ENCODE results near the gene CCDC159.
"Not testable (repeated sequence)": the region's sequence is repeated elsewhere in the genome, so short reads cannot be mapped to it uniquely, and the experiment has no call there.

Gene CCDC159

DNA sequence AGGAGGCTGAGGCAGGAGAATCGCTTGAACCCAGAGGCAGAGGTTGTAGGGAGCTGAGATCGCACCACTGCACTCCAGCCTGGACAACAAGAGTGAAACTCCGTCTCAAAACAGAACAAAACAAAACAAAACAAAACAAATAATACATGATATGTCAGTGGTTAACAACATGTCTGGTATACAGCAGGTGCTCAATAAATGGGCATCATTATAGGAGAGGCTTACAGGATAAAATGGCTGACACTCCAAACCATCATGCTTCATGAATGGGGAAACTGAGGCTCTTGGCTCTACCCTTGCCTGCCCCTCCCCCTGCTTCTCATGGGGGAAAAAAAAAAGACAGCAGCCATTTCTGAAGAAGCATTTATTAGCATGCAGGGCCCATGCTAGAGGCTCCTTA lies 3.9 kb upstream of the CCDC159 start:
- DNase-seq (ENCODE audit: low spot score in 2 of 2), result no peak
- Mint-ChIP-seq H3K27me3 (no peaks in the 10 kb centered on the region), H3K4me1 (peaks cover 40% of the 10 kb centered on the region), H3K4me3 (no peak overlapping the region), H3K27ac (ENCODE audit: low read depth) (no peak overlapping the region), H3K36me3 (ENCODE audit: insufficient read depth) (peaks cover 12% of the 10 kb centered on the region), H3K9me3 (no peaks in the 10 kb centered on the region)
- ATAC-seq (replicated peaks; ENCODE audit: extremely low read depth, poor library complexity, severe bottlenecking), result no peak

DNA sequence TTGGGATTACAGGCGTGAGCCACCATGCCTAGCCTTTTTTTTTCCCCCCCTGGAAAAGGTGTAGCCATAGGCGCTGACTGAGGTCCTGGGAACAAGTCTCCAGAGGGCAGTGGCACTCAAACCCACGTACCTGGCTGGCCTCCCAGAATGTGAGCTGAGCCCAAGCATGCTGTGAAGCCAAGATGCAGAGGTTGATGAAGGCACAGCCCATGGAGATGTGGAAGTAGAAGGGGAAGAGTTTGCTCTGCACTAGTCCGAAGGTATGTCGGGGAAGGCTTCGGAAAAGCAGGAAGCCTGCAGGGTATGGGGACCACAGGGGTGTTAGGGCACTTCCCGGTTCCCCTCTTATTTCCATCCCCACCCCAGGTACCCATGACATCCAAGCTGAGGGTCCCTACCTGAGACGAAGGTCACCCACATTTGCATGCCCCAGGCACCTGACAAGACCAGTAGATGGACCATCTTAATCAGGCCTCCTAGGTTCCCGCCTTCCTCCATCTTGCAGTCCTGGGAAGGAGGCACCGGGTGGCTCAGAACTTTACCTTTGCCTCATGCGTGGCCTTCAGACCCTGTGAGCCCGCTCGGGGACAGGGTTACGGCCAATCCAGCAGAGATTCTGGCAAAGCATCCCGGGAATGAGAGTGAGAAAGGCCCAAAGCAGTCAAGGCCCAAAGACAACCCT lies 1.1 kb upstream of the CCDC159 start:
- Mint-ChIP-seq H3K27me3 (no peaks in the 10 kb centered on the region), H3K9me3 (no peaks in the 10 kb centered on the region), H3K4me3 (peak overlapping the region; percentile 93), H3K27ac (ENCODE audit: low read depth) (peak overlapping the region; percentile 95), H3K36me3 (ENCODE audit: insufficient read depth) (peaks cover 12% of the 10 kb centered on the region), H3K4me1 (peaks cover 34% of the 10 kb centered on the region)
- no peak for ATAC-seq (replicated peaks; ENCODE audit: extremely low read depth, poor library complexity, severe bottlenecking)
- no peak for DNase-seq (ENCODE audit: low spot score in 2 of 2)

DNA sequence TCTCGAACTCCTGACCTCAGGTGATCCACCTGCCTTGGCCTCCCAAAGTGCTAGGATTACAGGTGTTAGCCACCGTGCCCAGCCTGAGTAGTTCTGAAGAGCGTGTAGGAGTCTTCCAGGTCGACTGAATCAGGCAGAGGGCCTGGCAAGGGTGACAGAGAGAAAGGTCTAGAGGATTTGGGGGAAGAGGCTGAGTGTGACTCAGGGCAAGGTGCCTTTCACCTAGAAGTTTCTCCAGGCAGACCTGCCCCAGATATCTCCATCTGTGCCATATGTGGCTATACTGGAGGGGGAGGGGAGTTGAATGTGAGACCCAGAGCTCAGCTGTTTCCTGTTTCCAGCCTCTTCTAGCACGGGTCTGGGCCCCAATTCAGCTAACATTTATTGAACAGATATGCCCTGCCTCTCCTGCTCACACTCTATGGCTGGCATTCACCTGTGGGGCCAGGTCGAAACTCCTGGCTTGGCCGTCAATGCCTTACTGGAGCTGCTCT lies 1.3 kb downstream of the CCDC159 start:
- H3K4me3 Mint-ChIP-seq, result peak overlapping the region; percentile 93
- H3K4me1 Mint-ChIP-seq, result peaks cover 34% of the 10 kb centered on the region
- H3K27me3 Mint-ChIP-seq, result no peaks in the 10 kb centered on the region
- H3K36me3 Mint-ChIP-seq (ENCODE audit: insufficient read depth), result peaks cover 12% of the 10 kb centered on the region
- no peak for DNase-seq (ENCODE audit: low spot score in 2 of 2)
- no peaks in the 10 kb centered on the region for H3K9me3 Mint-ChIP-seq
- no peak for ATAC-seq (replicated peaks; ENCODE audit: extremely low read depth, poor library complexity, severe bottlenecking)
- H3K27ac Mint-ChIP-seq (ENCODE audit: low read depth), result no peak overlapping the region

DNA sequence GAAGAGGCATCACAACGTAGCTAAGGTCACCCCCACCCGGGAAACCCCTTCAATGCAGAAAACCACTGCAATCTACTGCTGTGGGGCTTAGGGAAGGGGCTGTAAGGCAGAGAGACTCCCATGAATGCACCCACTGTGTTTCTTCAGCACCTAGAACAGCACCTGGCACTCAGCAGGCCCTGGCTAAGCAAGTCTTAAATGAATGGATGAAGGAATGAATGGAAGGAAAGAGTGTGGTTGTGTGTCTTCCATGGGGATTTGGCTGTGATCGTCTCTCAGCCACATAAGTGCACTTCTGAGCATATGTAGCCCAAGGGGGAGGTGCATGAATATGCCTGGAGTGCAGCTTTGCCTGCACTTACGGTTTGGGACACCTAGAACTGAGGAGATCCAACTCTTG lies 2.9 kb downstream of the CCDC159 start:
- H3K9me3 Mint-ChIP-seq, result no peaks in the 10 kb centered on the region
- DNase-seq (ENCODE audit: low spot score in 2 of 2) (no peak), ATAC-seq (replicated peaks; ENCODE audit: extremely low read depth, poor library complexity, severe bottlenecking) (no peak)
- H3K4me1 Mint-ChIP-seq, result peaks cover 33% of the 10 kb centered on the region
- peaks cover 12% of the 10 kb centered on the region for H3K36me3 Mint-ChIP-seq (ENCODE audit: insufficient read depth)
- H3K4me3 Mint-ChIP-seq, result no peak overlapping the region
- no peak overlapping the region for H3K27ac Mint-ChIP-seq (ENCODE audit: low read depth)
- H3K27me3 Mint-ChIP-seq, result no peaks in the 10 kb centered on the region

DNA sequence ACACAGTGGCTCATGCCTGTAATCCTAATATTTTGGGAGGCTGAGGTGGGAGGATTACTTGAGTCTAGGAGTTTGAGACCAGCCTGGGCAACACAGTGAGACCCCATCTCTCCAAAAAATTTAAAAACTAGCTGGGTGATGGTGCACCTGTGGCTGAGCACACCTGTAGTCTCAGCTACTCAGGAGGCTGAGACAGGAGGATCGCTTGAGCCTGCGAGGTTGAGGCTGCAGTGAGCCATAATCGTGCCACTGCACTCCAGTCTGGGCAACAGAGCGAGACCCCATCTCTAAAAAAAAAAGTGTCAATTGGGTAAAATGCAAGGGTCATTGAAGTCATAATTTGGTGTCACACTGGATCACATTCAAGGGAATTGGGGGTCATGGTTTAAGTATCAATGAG lies 7.8 kb downstream of the CCDC159 start:
- DNase-seq (ENCODE audit: low spot score in 2 of 2); ATAC-seq (replicated peaks; ENCODE audit: extremely low read depth, poor library complexity, severe bottlenecking); H3K27ac Mint-ChIP-seq (ENCODE audit: low read depth); H3K9me3 Mint-ChIP-seq; H3K4me3 Mint-ChIP-seq; H3K36me3 Mint-ChIP-seq (ENCODE audit: insufficient read depth): not testable (repeated sequence)
- H3K4me1 Mint-ChIP-seq, result peaks cover 20% of the 10 kb centered on the region
- H3K27me3 Mint-ChIP-seq, result peaks cover 26% of the 10 kb centered on the region

DNA sequence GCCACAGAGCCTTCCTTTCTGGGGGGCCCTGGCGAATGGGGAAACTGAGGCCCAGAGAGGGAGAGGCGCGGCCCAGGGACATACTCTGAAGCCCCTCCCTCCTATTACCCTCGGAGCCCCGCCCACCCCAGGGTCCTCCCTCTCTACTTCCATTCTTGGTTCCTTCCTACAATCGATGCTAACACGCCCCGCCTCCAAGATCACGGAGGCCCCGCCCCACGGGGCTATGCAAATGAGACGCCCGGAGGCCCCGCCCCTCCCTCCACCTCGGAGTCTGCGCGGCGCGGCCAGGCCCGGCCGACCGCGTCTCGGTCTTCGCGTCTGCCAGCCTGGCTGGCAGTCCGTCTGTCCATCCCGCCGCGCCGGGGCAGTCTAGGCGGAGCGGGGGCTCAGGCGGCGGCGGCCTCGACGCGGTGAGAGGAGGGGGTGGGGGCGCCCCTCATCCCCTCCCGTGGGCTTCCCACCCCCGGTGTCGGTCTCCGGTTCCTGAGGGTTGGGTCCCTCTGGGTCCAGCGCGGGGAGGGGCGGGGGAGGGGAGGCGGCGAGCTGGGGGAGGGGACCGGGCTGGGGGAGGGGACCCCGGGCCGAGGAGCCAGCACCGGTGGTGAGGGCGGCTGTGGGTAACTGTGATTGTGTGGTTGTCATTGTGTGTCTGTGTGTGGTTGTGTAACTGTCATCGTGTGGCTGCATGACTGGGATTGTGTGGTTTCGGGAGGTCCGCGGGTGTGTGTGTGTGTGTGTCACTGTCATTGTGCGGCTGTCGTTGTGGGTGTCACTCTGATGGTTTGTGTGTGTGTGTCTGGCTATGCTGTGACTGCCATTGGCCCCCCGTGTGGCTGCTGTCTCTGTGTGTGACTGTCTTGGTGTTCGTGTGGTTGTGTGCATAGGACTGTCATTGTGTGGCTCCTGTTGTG lies 9.1 kb downstream of the CCDC159 start, which contains the start of gene PLPPR2:
Gene PLPPR2 (plus strand): TSS at position 273 of the 914 bp plus-strand sequence. CDS start 2,242 bp downstream, outside the sequence.
- peaks cover 26% of the 10 kb centered on the region for H3K27me3 Mint-ChIP-seq
- peak; percentile 77 for ATAC-seq (replicated peaks; ENCODE audit: extremely low read depth, poor library complexity, severe bottlenecking)
- peak within 1 kb of the TSS; percentile 74 for H3K4me3 Mint-ChIP-seq
- no peaks in the 10 kb centered on the region for H3K36me3 Mint-ChIP-seq (ENCODE audit: insufficient read depth)
- no peaks in the 10 kb centered on the region for H3K9me3 Mint-ChIP-seq
- H3K27ac Mint-ChIP-seq (ENCODE audit: low read depth), result peak within 1 kb of the TSS; percentile 80
- H3K4me1 Mint-ChIP-seq, result peaks cover 20% of the 10 kb centered on the region
- peak; percentile 71 to 74 for DNase-seq (ENCODE audit: low spot score in 2 of 2)

DNA sequence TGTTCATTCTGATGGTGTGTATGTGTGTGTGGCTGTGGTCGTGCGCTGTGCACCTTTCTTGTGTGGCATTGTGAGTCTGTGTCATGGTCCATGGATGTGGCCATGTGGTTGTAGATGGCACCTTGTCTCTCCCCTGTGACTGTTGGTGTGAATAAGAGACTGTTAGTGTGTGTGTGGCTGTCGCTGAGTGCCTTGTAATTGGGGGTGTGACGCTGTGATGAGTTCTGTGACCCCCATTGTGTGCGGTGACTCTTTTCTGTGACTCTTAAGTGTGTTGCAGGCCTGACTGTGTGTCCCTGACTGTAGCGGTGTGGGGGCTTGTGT lies 9.7 kb downstream of the CCDC159 start:
- ATAC-seq (replicated peaks; ENCODE audit: extremely low read depth, poor library complexity, severe bottlenecking), result peak; percentile 30
- H3K27ac Mint-ChIP-seq (ENCODE audit: low read depth), result peak overlapping the region; percentile 11
- H3K36me3 Mint-ChIP-seq (ENCODE audit: insufficient read depth), result no peaks in the 10 kb centered on the region
- H3K4me1 Mint-ChIP-seq, result peaks cover 20% of the 10 kb centered on the region
- H3K27me3 Mint-ChIP-seq, result peaks cover 26% of the 10 kb centered on the region
- no peak for DNase-seq (ENCODE audit: low spot score in 2 of 2)
- peak overlapping the region; percentile 74 for H3K4me3 Mint-ChIP-seq
- no peaks in the 10 kb centered on the region for H3K9me3 Mint-ChIP-seq

DNA sequence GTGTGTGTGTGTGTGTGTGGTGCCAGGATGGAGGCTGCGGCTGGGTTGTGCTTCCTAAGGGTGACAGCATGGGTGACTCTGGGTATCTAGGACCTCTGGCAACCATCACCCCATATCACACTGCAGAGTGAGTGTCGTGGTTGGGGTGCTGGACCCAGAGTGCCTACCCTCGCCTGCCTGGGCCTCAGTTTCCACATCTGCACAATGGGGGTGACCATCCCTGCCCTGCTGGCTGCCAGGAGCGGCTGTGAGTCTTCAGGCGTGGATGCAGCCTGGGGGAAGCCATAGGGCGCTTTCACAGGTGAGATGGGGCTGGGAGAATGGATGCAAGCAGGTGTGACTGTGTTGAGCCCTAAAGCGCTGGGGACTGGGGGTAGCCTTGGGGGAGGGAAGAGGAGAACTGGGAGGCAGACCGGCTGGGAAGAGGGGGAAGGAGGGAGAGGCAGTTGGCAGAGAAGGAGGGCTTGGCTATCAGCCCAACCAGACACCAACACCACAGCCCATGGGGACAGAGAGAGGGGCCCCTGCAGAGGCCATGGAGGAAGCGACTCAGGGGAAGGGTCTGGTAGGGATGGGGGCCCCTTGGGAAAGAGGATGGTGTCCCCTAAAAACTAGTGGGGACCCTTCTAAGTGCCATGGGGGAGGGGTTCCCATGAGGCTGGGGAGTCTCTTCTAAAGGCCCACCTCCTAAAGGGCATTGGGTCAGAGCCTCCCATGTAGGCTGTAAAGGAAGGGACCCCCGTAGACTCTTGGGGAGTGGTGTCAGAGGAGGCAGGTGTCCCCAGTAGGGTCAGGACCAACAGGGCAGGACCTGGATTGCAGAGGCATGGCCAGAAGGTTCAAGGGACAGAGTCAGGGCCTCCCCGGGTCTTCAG lies 10.6 kb downstream of the CCDC159 start:
- DNase-seq (ENCODE audit: low spot score in 2 of 2) (no peak), ATAC-seq (replicated peaks; ENCODE audit: extremely low read depth, poor library complexity, severe bottlenecking) (no peak)
- Mint-ChIP-seq H3K27me3 (peaks cover 26% of the 10 kb centered on the region), H3K27ac (ENCODE audit: low read depth) (no peak overlapping the region), H3K4me1 (peaks cover 20% of the 10 kb centered on the region), H3K4me3 (peak overlapping the region; percentile 74), H3K9me3 (no peaks in the 10 kb centered on the region), H3K36me3 (ENCODE audit: insufficient read depth) (no peaks in the 10 kb centered on the region)

DNA sequence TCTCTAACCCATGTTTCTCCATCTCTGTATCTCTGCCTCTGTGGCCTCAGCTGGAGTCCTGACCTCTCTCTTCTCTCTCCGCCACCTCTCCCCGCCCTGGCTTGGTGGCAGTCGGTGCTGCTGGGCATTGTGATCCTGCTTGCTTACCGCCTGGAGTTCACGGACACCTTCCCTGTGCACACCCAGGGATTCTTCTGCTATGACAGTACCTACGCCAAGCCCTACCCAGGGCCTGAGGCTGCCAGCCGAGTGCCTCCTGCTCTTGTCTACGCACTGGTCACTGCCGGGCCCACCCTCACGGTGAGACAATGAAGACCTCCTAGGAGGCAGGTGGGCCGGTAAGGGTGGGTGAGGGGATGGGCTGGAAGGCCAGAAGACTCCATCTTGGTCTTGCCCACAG lies 13.1 kb downstream of the CCDC159 start:
- H3K4me3 Mint-ChIP-seq, result no peak overlapping the region
- H3K4me1 Mint-ChIP-seq, result peaks cover 20% of the 10 kb centered on the region
- H3K36me3 Mint-ChIP-seq (ENCODE audit: insufficient read depth), result no peaks in the 10 kb centered on the region

DNA sequence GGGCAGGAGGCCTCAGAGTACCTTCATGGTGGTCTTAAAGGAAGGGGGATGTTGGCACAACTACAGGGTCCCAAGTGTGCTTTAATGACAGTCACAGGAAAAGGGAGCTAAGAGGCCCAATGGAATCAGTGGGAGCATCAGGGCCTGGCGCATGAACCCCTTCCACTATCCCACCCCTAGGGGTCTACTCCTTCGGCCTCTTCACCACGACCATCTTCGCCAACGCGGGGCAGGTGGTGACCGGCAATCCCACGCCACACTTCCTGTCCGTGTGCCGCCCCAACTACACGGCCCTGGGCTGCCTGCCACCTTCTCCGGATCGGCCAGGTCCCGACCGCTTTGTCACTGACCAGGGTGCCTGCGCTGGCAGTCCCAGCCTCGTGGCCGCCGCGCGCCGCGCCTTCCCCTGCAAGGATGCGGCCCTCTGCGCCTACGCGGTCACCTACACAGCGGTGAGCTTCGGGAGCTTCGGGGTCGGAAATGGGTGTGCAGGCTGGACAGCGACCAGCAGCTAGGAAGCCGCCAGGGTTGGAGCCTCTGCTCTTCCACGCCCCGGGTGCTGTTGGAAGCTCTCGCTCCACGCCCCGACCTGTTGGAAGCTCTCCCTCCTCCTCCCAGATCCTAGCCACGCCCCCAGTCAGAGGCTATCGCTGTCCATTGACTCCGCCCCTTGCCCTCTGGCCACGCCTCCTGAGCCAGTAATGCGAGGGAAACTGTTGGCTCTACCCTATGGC lies 14.9 kb downstream of the CCDC159 start:
- Mint-ChIP-seq H3K4me1 (peaks cover 6% of the 10 kb centered on the region), H3K36me3 (ENCODE audit: insufficient read depth) (no peaks in the 10 kb centered on the region), H3K9me3 (no peaks in the 10 kb centered on the region), H3K4me3 (no peak overlapping the region), H3K27ac (ENCODE audit: low read depth) (no peak overlapping the region), H3K27me3 (peaks cover 19% of the 10 kb centered on the region)
- ATAC-seq (replicated peaks; ENCODE audit: extremely low read depth, poor library complexity, severe bottlenecking), result no peak
- DNase-seq (ENCODE audit: low spot score in 2 of 2), result no peak

More for the DNA sequence above, 13.1 kb downstream of the CCDC159 start:
- Mint-ChIP-seq H3K27ac (ENCODE audit: low read depth) (no peak overlapping the region), H3K27me3 (peaks cover 26% of the 10 kb centered on the region), H3K9me3 (no peaks in the 10 kb centered on the region)
- DNase-seq (ENCODE audit: low spot score in 2 of 2), result no peak
- no peak for ATAC-seq (replicated peaks; ENCODE audit: extremely low read depth, poor library complexity, severe bottlenecking)

DNA sequence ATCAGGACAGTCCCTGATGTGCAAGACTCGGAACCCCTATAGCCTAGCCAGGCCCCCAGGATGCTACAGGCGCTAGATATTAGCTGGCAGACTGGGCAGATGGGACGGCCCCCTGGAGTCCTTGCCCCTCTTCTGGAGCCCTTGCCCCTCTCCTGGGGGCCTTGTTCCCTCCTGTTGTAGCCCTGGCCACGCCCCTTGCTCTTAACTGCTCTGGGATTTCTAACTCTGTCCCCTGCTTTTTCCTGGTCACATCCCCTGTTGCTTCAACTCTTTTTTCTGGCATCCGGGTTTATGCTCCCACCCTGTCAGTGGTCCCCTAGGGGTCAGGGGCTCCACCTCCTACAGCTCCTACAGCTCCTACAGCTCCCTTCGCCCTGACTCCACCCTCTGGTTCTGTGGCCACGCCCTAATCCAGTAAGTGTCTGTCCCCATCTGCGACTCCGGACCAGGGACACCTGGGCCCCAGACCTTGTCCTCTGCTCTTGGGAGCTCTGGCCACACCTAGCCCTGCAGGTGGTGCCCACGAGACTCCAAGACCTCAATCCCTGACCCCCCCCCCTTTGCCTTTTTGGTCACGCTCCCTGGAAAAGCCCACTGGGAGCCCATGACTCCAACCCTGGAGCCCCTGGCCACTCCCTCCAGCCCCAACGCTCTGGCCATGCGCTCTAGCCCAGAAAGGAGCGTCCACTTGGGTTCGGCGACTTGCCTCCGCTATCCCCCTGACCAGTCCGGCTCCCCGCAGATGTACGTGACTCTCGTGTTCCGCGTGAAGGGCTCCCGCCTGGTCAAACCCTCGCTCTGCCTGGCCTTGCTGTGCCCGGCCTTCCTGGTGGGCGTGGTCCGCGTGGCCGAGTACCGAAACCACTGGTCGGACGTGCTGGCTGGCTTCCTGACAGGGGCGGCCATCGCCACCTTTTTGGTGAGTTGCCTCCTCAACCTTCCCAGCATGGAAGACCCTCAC lies 15.7 kb downstream of the CCDC159 start:
- Mint-ChIP-seq H3K4me1 (no peaks in the 10 kb centered on the region), H3K9me3 (no peaks in the 10 kb centered on the region), H3K4me3 (no peak overlapping the region), H3K27me3 (peaks cover 11% of the 10 kb centered on the region), H3K36me3 (ENCODE audit: insufficient read depth) (peaks cover 4% of the 10 kb centered on the region), H3K27ac (ENCODE audit: low read depth) (no peak overlapping the region)
- no peak for ATAC-seq (replicated peaks; ENCODE audit: extremely low read depth, poor library complexity, severe bottlenecking)
- DNase-seq (ENCODE audit: low spot score in 2 of 2), result no peak

Measured in central memory CD8-positive, alpha-beta T cell (primary cell).